ENCODE measurements around the gene IPO13. TPM values are rescaled to one million over a fixed set of nuclear protein-coding genes. Genes with fewer than 3 reads are reported as not detected.
A peak's percentile ranks its signal among the peaks of the same experiment; 100 is the strongest.

IPO13 gene
- polyA plus RNA-seq, 5 donors: 15.8 to 24.3 (median 20.3) TPM

DNA sequence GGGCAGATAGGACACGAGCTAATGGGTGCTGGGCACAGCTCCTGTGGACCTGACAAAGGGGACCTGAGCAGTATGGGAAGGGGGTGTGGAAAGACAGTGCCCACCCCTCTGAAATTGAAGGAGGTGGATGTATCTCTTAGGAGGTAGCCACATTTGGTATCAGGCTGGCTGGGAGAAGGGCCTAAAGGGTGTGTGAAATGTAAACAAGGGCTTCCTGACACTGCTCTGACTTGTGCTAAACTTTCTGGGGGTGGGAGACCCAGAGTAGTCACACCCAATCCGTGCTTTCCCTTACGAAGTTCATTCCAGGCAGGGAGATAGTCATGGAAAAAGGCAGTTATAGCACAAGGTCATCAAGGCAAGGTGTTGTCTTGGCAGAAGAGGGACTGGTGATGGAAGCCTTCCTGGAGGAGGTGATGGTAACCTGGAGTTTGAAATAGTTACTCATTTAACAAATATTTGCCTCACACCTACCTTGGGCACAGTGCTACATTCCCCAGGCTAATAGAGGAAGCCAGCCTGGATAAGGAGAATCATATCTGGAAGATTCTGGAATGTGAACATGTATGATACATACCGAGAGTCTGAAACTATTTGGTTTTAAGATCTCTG lies 39.3 kb downstream of the IPO13 start:
- no peak for DNase-seq

DNA sequence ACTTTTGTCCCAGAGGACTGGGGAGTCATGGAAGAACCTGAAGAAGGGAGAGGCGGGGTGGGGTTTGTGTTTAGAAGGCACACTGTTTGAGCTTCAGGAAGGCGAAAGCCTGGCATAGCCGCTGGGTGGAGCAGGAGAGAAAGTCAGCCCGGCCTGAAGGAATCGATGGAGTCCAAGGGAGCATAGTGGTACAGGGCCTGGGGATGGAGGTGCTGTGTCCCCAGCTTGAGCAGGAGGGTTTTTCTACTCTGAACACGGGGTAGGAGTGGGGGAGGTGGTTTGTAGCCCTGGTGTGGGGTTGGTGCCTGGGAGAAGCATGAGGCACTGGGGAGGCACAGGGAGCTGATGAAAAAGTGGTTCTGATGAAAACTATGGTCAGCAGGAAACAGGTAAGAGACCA lies 40.0 kb downstream of the IPO13 start:
- no peak for DNase-seq

DNA sequence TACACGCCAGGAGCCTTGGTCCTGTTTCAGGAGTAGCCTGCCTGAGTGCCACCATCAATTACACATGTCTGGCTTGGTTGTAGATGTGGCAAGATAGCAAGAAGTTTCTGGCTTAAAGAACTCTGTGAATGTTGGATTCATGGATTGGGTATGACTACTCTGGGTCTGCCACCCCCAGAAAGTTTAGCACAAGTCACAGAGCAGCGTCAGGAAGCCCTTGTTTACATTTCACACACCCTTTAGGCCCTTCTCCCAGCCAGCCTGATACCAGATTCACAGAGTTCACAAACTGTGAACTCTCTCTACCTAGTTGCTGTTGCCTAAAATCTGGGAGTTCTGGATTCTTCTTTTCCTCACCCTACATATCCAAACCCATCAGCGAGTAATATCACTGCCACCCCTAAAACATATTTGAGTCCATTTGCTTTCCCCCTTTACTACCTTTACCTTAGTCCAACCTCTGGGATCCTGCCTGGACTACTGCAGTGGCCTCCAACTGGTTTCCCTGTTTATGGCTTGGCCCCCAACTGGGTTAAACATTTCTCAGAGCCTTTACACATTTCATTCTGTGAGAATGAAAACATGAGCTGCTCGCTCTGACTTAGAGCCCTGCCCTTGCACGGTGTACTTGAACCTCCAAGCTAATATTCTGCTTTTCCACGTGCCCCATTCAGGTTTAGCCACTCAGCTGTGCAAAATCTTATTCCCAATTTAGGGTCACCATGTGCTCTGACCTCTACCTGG lies 40.6 kb downstream of the IPO13 start:
- DNase-seq: no peak

DNA sequence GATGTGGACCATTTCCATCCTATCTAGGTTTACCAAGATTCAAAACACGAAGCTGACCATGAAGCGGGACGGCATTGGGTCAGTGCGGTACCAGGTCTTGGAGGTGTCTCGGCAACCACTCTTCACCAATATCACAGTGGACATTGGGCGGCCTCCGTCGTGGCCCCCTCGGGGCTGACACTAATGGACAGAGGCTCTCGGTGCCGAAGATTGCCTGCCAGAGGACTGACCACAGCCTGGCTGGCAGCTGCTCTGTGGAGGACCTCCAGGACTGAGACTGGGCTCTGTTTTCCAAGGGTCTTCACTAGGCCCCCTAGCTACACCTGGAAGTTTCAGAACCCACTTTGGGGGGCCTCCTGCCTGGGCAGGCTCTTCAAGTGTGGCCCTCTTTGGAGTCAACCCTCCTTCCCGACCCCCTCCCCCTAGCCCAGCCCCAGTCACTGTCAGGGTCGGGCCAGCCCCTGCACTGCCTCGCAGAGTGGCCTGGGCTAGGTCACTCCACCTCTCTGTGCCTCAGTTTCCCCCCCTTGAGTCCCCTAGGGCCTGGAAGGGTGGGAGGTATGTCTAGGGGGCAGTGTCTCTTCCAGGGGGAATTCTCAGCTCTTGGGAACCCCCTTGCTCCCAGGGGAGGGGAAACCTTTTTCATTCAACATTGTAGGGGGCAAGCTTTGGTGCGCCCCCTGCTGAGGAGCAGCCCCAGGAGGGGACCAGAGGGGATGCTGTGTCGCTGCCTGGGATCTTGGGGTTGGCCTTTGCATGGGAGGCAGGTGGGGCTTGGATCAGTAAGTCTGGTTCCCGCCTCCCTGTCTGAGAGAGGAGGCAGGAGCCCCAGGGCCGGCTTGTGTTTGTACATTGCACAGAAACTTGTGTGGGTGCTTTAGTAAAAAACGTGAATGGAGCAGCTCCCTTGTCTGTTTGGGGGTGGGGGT lies 43.8 kb downstream of the IPO13 start:
- no peak for DNase-seq

DNA sequence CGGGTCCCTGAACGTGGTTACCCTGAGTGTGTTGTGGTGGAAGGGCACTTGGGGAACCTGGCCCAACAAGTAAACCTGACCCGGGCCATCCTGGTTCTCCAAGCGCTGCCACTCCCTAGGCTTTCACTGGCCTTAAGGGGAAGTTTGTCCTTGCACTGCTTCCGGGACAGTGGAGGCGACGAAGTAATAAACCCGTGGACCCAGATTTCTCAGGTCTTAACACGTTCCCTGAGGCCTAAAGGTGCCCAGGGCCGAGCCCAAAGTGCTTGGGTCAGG lies 44.4 kb downstream of the IPO13 start:
- DNase-seq: no peak

DNA sequence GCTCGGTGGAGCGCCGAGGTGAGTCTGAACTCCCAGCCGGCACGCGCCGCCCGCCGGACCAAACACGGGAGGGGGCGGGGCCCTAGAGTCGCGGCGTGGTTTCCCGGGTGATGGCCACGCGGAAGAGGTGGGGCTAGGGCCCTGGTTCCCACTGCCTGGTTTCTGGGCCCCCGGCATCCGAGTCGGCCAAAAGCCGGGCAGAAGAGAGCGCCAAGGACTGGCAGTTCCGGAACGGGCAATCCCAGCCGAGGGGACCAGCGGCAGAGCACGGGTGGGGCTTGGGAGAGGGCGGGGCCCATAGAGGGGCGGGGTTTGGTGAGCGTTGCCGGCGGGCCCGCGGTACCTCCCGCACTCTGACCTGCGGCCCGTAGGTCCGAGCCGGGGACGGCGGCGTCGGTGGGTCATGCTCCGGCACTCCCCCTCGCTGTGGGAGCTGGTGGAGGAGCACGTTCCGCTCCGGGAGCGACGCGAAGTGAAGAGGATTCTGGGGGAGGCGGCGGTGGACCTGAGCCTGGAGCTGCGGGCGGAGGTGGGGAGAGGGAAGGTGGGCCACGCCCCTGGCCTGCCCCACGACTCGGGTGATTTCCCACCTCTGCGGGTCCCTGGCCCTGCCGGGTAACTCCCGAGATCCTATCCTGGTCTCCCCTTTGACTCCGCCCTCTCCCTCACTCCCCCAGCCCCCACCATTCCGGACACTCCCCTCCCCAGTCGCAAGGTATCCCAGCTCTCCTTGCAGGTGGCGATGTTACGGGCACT lies 44.9 kb downstream of the IPO13 start, which contains the start of gene CCDC24:
TSS of gene CCDC24 (plus strand) at position 124 of the 756 bp plus-strand sequence. CDS start at position 404, 280 bp downstream.
- peak; percentile 65 to 69 for DNase-seq

DNA sequence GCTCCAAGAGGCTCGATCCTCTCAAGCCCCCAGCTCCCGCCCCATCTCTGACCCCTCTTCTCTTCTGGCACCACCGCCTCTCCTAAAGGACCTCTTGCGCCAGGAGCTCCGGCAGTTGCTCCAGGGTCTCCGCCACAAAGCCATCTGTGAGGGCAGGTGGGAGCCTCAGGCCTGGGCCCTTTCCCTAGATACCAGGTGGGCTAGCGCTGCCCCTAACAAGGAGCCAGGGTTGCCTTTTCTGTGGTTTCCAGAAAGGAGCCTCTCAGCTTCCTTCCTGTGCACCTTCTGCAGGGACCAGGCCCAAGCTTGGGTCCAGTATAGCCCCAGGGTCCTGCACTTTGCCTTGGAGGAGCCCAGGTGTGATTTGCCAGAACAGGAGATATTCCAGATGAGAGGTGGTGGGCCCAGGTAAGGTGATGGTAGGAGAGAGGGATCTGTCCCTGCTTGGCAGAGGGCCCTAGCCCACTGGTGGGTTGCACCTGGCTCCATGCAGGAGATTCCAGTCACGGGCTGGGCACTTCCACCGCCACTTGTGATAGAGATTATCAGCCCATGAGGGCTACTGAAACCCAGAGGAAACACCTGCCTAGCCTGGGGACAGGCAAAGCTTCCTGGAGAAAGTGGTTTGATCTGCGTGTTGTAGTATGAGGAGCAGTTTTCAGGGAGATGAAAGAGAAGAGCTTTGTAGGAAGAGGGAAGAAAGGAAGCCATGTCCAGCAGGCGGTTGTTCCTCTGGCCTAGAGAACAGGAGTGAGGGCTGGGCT lies 45.7 kb downstream of the IPO13 start:
- no peak for DNase-seq

DNA sequence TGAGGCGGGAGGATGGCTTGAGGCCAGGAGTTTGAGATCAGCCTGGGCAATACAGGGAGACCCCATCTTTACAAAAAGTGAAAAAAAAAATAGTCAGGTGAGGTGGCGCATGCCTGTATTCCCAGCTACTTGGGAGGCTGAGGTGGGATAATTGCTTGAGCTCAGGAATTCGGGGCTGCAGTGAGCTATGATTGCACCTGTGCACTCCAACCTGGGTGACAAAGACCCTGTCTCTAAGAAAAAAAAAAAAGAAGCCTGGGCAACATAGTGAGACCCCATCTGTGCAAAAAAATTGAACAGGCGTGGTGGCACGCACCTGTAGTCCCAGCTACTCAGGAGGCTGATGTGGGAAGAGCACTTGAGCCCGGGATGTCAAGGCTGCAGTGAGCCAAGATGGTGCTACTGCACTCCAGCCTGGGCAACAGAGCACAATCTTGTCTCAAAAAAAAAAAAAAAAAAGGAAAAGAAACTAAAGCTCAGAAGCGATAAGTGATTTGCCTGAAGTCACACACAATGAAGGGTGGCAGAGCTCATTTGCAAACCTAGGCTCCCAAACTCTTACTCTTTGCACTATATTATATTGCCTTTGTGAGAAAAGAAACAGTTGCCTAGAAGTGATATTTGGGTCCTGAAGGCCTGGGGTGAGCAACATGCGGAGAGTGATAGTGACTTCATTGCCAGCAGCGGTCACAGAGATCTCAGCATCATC lies 46.6 kb downstream of the IPO13 start:
- DNase-seq: no peak

DNA sequence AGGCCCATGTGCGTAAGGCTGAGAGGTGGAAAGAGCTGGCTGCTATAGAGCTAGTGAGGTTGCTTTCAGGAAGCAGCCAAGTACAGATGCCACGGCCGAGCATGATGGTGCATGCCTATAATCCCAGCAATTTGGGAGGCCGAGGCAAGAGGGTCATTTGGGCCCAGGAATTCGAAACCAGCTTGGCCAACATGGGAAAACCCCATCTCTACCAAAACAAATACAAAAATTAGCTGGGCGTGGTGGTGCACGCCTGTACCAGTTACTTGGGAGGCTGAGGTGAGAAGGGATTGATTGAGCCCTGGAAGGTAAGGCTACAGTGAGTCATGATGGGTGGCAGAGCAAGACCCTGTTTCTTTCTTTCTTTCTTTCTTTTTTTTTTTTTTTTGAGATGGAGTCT lies 47.3 kb downstream of the IPO13 start:
- no peak for DNase-seq

DNA sequence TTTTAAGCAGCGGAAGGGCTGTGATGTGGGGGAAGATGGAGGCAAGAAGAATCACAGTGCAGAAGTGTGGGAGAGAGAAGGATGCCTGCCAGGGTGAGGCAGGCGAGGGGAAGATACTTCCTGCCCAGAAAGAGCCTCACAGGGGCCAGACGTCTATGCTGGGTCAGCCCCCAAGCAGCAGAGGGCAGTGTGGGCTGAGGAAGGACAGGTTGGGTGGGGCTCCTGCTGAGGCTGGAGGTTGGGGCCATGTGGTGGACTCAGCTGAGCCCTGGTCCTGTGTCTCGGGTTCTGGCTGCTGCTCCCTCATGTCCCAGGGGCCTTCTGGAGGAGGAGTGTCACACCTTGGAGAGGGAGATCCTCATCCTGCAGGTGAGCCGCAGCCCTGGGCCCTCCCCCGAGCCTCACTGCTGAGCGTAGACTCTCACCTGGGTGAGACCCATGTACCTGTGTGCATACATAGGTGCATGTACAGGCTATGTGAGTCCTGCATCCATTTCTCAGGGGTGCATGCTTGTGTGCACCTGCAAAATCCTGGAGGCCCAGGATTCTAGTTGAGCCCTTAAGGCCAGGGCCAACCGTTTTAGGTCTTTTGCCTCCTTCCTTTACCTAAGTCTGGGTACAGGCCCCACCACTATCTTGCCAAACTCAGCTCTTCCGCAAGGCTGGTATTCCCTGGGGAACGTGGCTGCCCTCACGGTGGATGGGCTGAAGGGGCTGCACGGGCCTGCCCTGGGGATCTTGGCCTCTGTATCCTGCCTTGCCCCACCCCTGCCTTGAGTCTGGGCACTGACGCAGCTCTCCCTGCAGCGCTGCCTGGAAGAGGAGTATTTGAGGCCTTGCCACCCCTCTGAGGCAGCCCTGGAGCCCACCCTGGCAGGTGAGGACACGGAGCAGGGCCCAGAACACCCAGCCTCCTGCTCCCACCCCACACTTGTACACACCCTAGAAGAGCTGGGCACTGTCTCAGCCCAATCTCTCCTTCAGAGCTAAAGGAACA lies 48.3 kb downstream of the IPO13 start:
- DNase-seq: no peak

DNA sequence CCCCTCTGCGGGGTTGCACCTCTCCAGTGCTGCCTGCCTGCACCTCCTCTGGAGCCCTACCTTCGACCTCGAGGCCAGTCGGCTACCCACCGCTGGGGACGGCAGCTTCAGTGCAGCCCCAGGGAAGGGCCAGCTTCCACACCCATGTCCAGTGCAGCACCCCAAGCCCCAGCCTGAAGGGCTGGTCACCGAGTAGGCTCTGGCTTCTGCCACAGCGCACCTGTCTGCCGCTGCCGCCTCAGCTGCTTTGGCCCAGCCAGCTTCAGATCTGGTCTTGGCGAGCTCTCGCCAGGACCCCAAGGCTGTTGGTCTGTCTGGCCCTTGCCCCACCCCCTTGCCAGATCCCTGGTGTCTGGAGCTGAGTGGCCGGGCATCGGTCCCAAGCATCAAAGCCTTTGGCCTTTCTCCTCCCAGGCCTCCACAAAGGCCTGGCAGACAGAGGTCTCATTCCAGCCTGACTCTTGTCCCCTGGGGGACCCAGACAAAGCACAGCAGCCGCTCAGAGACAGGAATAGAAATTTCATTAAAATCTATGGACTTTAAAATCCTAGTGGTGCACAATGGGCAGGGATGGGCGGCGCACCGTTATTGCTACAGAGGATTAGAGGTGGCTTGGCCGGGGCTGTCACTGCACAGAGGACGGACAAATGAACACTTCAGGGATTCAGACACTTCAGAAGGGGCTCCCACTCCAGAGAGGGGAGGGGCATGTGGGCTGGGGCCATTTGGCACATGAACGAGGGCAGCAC lies 49.4 kb downstream of the IPO13 start:
- no peak for DNase-seq

DNA sequence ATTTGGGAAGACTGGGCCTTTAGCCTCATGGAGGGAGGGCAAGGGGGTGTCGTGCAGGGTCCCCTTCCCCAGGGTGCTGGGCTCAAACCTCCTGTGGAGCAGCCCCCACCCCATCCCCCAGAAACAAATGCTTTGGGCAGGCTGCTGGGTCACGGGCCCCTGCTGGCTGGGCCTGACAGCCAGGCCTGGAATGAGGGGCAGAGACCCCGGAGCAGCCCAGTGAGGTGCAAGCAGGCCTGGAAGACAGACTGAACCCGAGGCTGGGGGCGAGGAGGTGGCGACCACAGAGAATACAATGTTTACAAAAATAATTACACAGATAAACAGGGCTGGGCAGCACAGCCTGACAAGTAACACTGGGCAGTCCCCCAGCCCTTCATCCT lies 50.0 kb downstream of the IPO13 start:
- no peak for DNase-seq

DNA sequence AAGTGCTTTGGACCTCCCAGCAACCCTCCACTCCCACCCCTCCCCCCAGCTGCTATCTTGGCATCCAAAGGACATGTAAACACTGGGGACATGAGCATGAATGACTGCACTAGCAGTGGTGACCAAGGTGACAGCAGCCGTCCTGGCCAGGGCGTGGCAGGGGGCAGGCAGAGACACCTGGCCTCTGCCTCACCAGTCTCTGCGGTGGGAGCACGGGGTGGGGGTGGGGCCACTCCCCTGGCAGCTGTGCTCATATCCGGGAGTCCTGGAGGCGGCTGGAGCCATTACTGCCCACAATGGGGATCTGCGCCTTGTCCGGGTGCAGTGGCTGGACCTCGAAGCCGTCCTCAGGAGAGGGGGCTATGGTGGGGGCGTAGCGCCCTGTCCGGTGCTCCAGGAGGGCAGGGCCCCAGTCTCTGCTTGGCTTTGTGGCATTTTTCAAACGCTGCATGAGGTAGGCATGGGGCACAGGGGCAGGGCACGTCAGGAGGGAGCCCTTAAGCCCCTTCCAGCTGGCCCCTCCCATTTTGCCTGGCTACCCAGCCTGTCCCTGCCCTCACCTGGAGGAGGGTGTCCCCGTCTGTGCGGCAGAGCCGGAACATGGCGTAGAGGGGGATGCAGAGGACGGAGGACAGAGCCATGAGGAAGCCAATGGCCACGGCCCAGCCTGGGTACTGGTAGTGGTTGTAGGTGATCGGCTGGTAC lies 50.7 kb downstream of the IPO13 start:
- no peak for DNase-seq

DNA sequence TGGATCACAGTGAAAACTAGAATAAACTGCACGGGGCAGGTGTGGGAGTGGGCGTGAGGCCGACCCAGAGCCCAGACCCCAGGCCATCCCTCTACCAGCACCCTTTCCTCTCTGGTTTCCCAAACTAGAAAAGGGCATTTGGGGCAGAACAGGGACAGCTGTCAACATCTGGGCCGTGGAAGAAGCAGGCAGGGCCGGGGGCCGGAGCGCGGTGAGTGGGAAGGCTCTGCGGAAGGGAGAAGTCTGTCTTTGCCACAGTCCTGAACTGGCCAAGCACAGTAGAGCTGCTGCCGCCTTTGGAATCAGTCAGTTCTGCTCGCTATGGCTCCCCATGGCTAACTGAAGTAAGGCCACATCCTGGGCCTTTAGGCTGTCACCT lies 51.2 kb downstream of the IPO13 start:
- DNase-seq: no peak

DNA sequence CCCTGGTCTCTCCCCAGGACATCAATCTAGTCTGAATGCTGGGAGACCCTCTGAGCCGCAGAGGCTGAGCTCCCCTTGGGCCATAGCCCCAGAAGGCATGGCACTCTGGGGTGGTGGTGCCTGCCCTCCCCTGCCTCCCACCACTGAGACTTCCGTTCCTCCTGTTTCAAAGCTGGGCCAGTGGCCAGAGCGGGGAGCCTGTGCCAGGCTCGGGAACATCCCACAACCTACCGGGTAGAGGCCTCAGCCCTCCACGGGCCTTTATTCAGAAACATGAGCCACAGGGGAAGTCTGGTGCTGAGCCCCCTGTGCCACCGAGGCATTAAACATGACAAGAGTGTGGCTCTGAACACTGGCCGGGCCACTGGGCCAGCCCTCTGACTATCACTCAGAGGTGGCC lies 52.7 kb downstream of the IPO13 start:
- no peak for DNase-seq

DNA sequence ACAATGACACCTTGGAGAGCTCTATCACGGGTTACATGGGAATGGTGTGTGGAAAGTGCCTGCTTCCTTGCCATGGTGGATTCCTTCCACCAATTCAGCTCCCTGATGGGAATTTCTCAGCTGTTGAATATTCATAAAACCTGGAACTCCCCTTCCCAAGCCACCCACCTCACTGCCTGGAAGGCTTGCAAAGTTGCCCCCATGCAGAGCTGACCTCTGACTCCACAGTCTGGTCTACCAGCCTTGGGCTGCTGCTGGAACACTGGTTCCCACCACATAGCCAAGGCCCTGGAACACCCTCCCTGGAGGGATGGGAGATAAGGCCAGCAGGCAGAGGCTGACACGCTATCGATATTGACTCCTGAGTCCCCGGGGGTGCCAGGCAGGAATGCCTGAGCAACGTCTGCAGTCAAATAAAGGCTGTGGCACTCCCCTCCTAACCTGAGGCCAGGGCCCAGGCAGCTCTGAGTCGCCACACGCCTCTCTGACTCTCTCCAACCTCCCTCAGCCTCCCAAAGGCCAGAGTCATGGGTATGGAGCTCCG lies 53.4 kb downstream of the IPO13 start:
- DNase-seq: no peak

DNA sequence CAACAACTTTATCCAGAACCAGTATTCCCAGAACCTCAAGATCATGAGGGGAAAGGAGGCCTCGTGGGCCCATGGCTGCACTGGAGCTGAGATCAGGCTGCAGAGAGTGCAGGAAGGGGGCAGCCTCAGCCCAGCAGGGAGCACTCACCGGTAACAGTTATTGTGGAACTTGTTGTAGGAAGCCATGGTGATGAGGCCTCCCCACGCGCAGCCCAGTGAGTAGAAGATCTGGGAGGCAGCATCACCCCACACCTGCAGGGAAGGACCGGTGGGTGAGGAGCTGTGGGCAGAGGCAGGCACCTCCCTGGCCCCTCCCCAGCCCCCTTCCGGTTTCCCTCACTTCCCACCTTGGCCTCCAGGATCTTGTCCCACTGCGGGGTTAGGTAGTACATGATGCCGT lies 55.4 kb downstream of the IPO13 start:
- no peak for DNase-seq

Measured in right lung (tissue), 5 donors.